ENCODE data around the gene CORT. TPM values are rescaled to one million over a fixed set of nuclear protein-coding genes. Genes with fewer than 3 reads are reported as not detected.

CORT gene
- 0.11 and 0.30 TPM in 2 replicates for polyA plus RNA-seq (2011; rRNA removed)
- polyA plus RNA-seq (2012; cell fraction: cytosol; rRNA removed), result 0.12 and 0.21 TPM in 2 replicates
- polyA plus RNA-seq (2012; cell fraction: nucleus; rRNA removed), result 0.35 and 0.45 TPM in 2 replicates
- polyA plus RNA-seq (2017; fragmentation: RNase III; extraction: RNeasy Plus Mini Kit Qiagen cat#74134 plus additional on column Dnase treatment), result 0.08 to 0.20 TPM (median 0.10 TPM) in 3 replicates
- 0.24 TPM in 1 of 2 replicates, not detected in the other for polyA minus RNA-seq (2011; rRNA and poly(A)+ RNA removed)

DNA sequence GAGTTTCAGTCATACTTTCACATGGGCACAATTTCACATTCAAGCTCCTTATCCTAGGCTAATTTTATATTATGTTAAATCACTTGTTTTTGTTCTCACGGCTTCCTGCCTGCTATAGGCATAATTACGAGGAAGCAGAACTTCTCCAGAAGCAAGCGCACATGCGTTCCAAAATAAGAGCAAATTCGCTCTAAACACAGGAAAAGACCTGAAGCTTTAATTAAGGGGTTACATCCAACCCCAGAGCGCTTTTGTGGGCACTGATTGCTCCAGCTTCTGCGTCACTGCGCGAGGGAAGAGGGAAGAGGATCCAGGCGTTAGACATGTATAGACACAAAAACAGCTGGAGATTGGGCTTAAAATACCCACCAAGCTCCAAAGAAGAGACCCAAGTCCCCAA is at the start of gene CORT:
Gene CORT, plus strand, starts transcription at position 281 of the 400 bp plus-strand sequence. CDS start 193 bp downstream, outside the sequence.
- Histone ChIP-seq H3K9me3 (no peaks in the 10 kb centered on the region), H3K27ac (no peak within 1 kb of the TSS), H3K4me1 (no peaks in the 10 kb centered on the region), H3K4me3 (no peak within 1 kb of the TSS), H3K4me2 (no peak within 1 kb of the TSS)
- no peak for FAIRE-seq
- WGBS (ENCODE audit: missing lambda C conversion rate), result 95% methylated on average over 10 of the region's 10 CpGs
- ChIA-PET POLR2A (no interaction called here), CTCF (interaction anchor here (0.6 to 1.1 kb wide), 3 partner anchors 19 to 394 kb away, joined by 3 to 4 read pairs (median 3); partner anchors contain the start of gene CENPS)
- DNase-seq (ENCODE audit: low read depth in 1 of 2, low spot score in 1 of 2), result no peak
- no peak for TF ChIP-seq CBX8 (IDR thresholded peaks at IDR 0.05)
- TF ChIP-seq, protein P1, sequence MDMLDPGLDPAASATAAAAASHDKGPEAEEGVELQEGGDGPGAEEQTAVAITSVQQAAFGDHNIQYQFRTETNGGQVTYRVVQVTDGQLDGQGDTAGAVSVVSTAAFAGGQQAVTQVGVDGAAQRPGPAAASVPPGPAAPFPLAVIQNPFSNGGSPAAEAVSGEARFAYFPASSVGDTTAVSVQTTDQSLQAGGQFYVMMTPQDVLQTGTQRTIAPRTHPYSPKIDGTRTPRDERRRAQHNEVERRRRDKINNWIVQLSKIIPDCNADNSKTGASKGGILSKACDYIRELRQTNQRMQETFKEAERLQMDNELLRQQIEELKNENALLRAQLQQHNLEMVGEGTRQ (IDR thresholded peaks at IDR 0.05), result no peak
- TF ChIP-seq RAD21 (conservative IDR thresholded peaks at IDR 0.05 in 1 of 2, IDR thresholded peaks at IDR 0.05 in 1 of 2), result no peak
- TF ChIP-seq EHF (CRISPR knock-in tag; IDR thresholded peaks at IDR 0.05), result no peak
- no peak for TF ChIP-seq POLR2A (IDR thresholded peaks at IDR 0.05; ENCODE audit: low read length)
- TF ChIP-seq NR3C1 (IDR thresholded peaks at IDR 0.05), result no peak
- TF ChIP-seq HEYL (CRISPR knock-in tag; IDR thresholded peaks at IDR 0.05), result no peak
- no peak for TF ChIP-seq POLR2AphosphoS2 (conservative IDR thresholded peaks at IDR 0.05; ENCODE audit: low read length)
- no peak for TF ChIP-seq MAX (IDR thresholded peaks at IDR 0.05)
- TF ChIP-seq, protein P2, sequence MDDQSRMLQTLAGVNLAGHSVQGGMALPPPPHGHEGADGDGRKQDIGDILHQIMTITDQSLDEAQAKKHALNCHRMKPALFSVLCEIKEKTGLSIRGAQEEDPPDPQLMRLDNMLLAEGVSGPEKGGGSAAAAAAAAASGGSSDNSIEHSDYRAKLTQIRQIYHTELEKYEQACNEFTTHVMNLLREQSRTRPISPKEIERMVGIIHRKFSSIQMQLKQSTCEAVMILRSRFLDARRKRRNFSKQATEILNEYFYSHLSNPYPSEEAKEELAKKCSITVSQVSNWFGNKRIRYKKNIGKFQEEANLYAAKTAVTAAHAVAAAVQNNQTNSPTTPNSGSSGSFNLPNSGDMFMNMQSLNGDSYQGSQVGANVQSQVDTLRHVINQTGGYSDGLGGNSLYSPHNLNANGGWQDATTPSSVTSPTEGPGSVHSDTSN (IDR thresholded peaks at IDR 0.05), result no peak
- TF ChIP-seq RARB (CRISPR knock-in tag; IDR thresholded peaks at IDR 0.05), result no peak
- TF ChIP-seq JUN (IDR thresholded peaks at IDR 0.05), result no peak
- TF ChIP-seq, protein P3, sequence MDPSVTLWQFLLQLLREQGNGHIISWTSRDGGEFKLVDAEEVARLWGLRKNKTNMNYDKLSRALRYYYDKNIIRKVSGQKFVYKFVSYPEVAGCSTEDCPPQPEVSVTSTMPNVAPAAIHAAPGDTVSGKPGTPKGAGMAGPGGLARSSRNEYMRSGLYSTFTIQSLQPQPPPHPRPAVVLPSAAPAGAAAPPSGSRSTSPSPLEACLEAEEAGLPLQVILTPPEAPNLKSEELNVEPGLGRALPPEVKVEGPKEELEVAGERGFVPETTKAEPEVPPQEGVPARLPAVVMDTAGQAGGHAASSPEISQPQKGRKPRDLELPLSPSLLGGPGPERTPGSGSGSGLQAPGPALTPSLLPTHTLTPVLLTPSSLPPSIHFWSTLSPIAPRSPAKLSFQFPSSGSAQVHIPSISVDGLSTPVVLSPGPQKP (IDR thresholded peaks at IDR 0.05; ENCODE audit: low read depth, low read length), result no peak
- no peak for TF ChIP-seq FOXS1 (CRISPR knock-in tag; IDR thresholded peaks at IDR 0.05)
- TF ChIP-seq ESRRA (IDR thresholded peaks at IDR 0.05; ENCODE audit: borderline replicate concordance, low read length), result no peak
- ATAC-seq, result no peak

DNA sequence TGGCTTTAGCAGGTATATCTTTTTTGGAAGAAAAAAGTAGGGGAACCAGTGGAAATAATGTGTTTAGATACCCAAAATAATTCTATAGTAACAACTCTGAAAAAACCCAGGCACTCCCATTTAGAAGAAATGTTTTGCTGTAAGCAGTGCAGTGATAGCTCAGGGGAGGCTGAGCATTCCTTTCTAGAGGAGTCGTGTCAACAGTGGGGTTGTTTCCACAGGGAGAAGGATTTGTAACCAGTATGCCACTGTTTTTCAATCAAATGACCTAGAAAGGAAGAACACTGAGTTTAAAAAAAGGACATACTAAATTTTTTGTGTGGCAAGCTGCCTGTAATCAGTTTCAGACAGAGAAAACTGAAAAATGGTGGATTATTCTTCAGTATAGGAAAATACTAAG is 48.5 kb upstream of the CORT start:
- ATAC-seq (no peak), FAIRE-seq (no peak), DNase-seq (ENCODE audit: low read depth in 1 of 2, low spot score in 1 of 2) (no peak)
- POLR2A ChIA-PET, result interaction anchor here (3.2 to 5.8 kb wide), 3 partner anchors 13 to 23 kb away, joined by 25 to 107 read pairs (median 30); no protein-coding TSS in a partner anchor
- CTCF ChIA-PET, result interaction anchor here (1.1 to 4.2 kb wide), 2 partner anchors 13 to 23 kb away, joined by 4 to 22 read pairs; no protein-coding TSS in a partner anchor
- Histone ChIP-seq H3K4me3 (peak overlapping the region; percentile 89), H3K4me2 (peak overlapping the region; percentile 90), H3K4me1 (peaks cover 36% of the 10 kb centered on the region), H3K9me3 (peaks cover 4% of the 10 kb centered on the region; the same call in 1 of the 3 replicates), H3K27ac (peak overlapping the region; percentile 95 to 99)
- TF ChIP-seq RCOR1 (IDR thresholded peaks at IDR 0.05; ENCODE audit: low read depth, low read length), result no peak
- no peak for TF ChIP-seq GATA3 (IDR thresholded peaks at IDR 0.05; ENCODE audit: borderline replicate concordance)
- no peak for TF ChIP-seq POLR2A (IDR thresholded peaks at IDR 0.05; ENCODE audit: low read length)
- 0% methylated on average over 1 of the region's 1 CpG for WGBS (ENCODE audit: missing lambda C conversion rate)

- CTCF ChIA-PET, result interaction anchor here (0.7 to 1.3 kb wide), 3 partner anchors 15 to 26 kb away, joined by 3 to 9 read pairs (median 4); no protein-coding TSS in a partner anchor
- FAIRE-seq (no peak), DNase-seq (ENCODE audit: low read depth in 1 of 2, low spot score in 1 of 2) (peak in 1 of 2 experiments; percentile 62), ATAC-seq (no peak)
- Histone ChIP-seq H3K27ac (peak overlapping the region; percentile 95 to 99), H3K4me1 (peaks cover 52% of the 10 kb centered on the region), H3K4me2 (peak overlapping the region; percentile 90), H3K9me3 (no peaks in the 10 kb centered on the region), H3K4me3 (peak overlapping the region; percentile 89)
- 0 out of 2 replicates have a peak, but pooled peaks have one; percentile 22 for TF ChIP-seq POLR2AphosphoS2 (conservative IDR thresholded peaks at IDR 0.05; ENCODE audit: low read length)
- TF ChIP-seq FOSL2 (IDR thresholded peaks at IDR 0.05), result no peak
- TF ChIP-seq FOSL2 (CRISPR knock-in tag; IDR thresholded peaks at IDR 0.05), result peak; percentile 52
- TF ChIP-seq MAX (IDR thresholded peaks at IDR 0.05), result peak; percentile 54; the same call in 1 of the 2 replicates
- peak; percentile 55; the same call in 1 of the 2 replicates for TF ChIP-seq RARB (CRISPR knock-in tag; IDR thresholded peaks at IDR 0.05)
- TF ChIP-seq, protein P1 (IDR thresholded peaks at IDR 0.05), result no peak
- no peak for TF ChIP-seq KDM1A (IDR thresholded peaks at IDR 0.05; ENCODE audit: low read depth)
- no peak for TF ChIP-seq JUNB (IDR thresholded peaks at IDR 0.05)
- POLR2A ChIA-PET, result interaction anchor here (1.0 to 5.8 kb wide), 3 partner anchors 13 to 26 kb away, joined by 4 to 107 read pairs (median 6); no protein-coding TSS in a partner anchor
- 2% methylated on average over 9 of the region's 9 CpGs for WGBS (ENCODE audit: missing lambda C conversion rate)
These were observed 47.0 kb upstream of the CORT start for GRCh38 chr1:10402729-10403274.

Measured in A549 (cell line).